HTERT RPE-1 (cell line): ENCODE measurements around the gene ADA.

Experiments used
- in situ Hi-C: fragments of 300-500 bp; cut with MboI; formaldehyde crosslinking; loops from 4 replicates; pipeline ENCODE4 v1.14.3; 2020; ENCODE audit warnings: low sequenced_read_pairs

The ADA gene

GRCh38 chr20:44583157-44583556, 68.3 kb downstream of the ADA start:
- in situ Hi-C loops = no loop called here

GRCh38 chr20:44582311-44583025, 69.0 kb downstream of the ADA start, which contains the start of gene PKIG:
PKIG (plus strand) TSS chr20:44582579; CDS start chr20:44614557, 31,978 bp downstream.
- in situ Hi-C loops = no loop called here

- in situ Hi-C loops = no loop called here
These were observed 70.0 kb downstream of the ADA start for GRCh38 chr20:44581515-44581914.

GRCh38 chr20:44580581-44581268, 70.8 kb downstream of the ADA start:
- in situ Hi-C loops = no loop called here

- in situ Hi-C loops = no loop called here
These were observed 72.0 kb downstream of the ADA start for GRCh38 chr20:44579313-44580081.

- in situ Hi-C loops = no loop called here
These were observed 75.2 kb downstream of the ADA start for GRCh38 chr20:44576297-44576696.

GRCh38 chr20:44574372-44574771, 77.1 kb downstream of the ADA start:
- in situ Hi-C loops = no loop called here

GRCh38 chr20:44573501-44573869, 78.0 kb downstream of the ADA start:
- in situ Hi-C loops = no loop called here

GRCh38 chr20:44572551-44573500, 78.7 kb downstream of the ADA start:
- in situ Hi-C loops = no loop called here

- in situ Hi-C loops = no loop called here
These were observed 80.0 kb downstream of the ADA start for GRCh38 chr20:44571362-44571988.

- in situ Hi-C loops = no loop called here
These were observed 81.1 kb downstream of the ADA start for GRCh38 chr20:44570367-44570766.
